Measurements from ENCODE around the gene ASXL2.

GRCh38 chr2:25891672-25892071 lies 13.4 kb upstream of the ASXL2 start:
- TF ChIP-seq CTCF (IDR thresholded peaks at IDR 0.05) (no peak), POLR2A (IDR thresholded peaks at IDR 0.05) (no peak), POLR2AphosphoS5 (IDR thresholded peaks at IDR 0.05) (no peak)

All from gastroesophageal sphincter (tissue), 3 donors.